Measurements from ENCODE around the gene SMIM17. TPM values are rescaled to one million over a fixed set of nuclear protein-coding genes. Genes with fewer than 3 reads are reported as not detected.

SMIM17 gene
- total RNA-seq, 4 donors from 2014 or later, result 2.1 TPM; not detected in 3

- Histone ChIP-seq H3K27ac (no peak overlapping the region), H3K4me3 (no peak overlapping the region), H3K36me3 (no peaks in the 10 kb centered on the region), H3K9me3 (no peaks in the 10 kb centered on the region), H3K4me1 (no peaks in the 10 kb centered on the region), H3K27me3 (no peaks in the 10 kb centered on the region)
- no peak for DNase-seq
- no peak for TF ChIP-seq POLR2A (IDR thresholded peaks at IDR 0.05)
- TF ChIP-seq CTCF (IDR thresholded peaks at IDR 0.05), result no peak
These were observed 49.4 kb downstream of the SMIM17 start for GRCh38 chr19:56692206-56692895.

GRCh38 chr19:56699552-56699951, 56.6 kb downstream of the SMIM17 start:
- no peaks in the 10 kb centered on the region for H3K36me3 ChIP-seq
- no peaks in the 10 kb centered on the region for H3K27me3 ChIP-seq
- peaks cover 0 to 5% (median 0%) of the 10 kb centered on the region in 4 donors for H3K9me3 ChIP-seq
- H3K4me3 ChIP-seq, result no peak overlapping the region
- no peaks in the 10 kb centered on the region for H3K4me1 ChIP-seq
- no peak for DNase-seq
- H3K27ac ChIP-seq, result no peak overlapping the region
- TF ChIP-seq POLR2A (IDR thresholded peaks at IDR 0.05) (no peak), CTCF (IDR thresholded peaks at IDR 0.05) (no peak)

- Histone ChIP-seq H3K36me3 (no peaks in the 10 kb centered on the region), H3K4me1 (no peaks in the 10 kb centered on the region), H3K4me3 (no peak overlapping the region), H3K27me3 (no peaks in the 10 kb centered on the region), H3K27ac (no peak overlapping the region), H3K9me3 (peaks cover 0 to 5% (median 0%) of the 10 kb centered on the region in 4 donors)
- DNase-seq, result no peak
- TF ChIP-seq POLR2A (IDR thresholded peaks at IDR 0.05), result no peak
- TF ChIP-seq CTCF (IDR thresholded peaks at IDR 0.05), result no peak
These were observed 58.9 kb downstream of the SMIM17 start for GRCh38 chr19:56701895-56702294.

- Histone ChIP-seq H3K36me3 (no peaks in the 10 kb centered on the region), H3K27ac (no peak overlapping the region), H3K4me1 (no peaks in the 10 kb centered on the region), H3K9me3 (peaks cover 0 to 4% (median 0%) of the 10 kb centered on the region in 4 donors), H3K27me3 (no peaks in the 10 kb centered on the region), H3K4me3 (no peak overlapping the region)
- DNase-seq, result no peak
- TF ChIP-seq CTCF (IDR thresholded peaks at IDR 0.05) (no peak), POLR2A (IDR thresholded peaks at IDR 0.05) (no peak)
These were observed 63.0 kb downstream of the SMIM17 start for GRCh38 chr19:56705939-56706338.

Other genes starting within 250 kb of the SMIM17 start
- gene ZNF582, start 249.6 kb upstream of the SMIM17 start, total RNA-seq, result 10 to 100 TPM in 1 of 4 donors, 1 to 10 TPM in 3; 1.9 to 10.7 (median 3.0) TPM
- gene ZNF583, start 238.8 kb upstream of the SMIM17 start, total RNA-seq, result 1 to 10 TPM; 1.3 to 3.6 (median 3.3) TPM
- gene ZNF667, start 165.8 kb upstream of the SMIM17 start, total RNA-seq, result under 1 TPM in 2 of 4 donors, not detected in 2; 0.54 to 0.95 TPM
- 1 to 10 TPM; 1.1 to 7.4 (median 2.1) TPM for gene ZNF471, start 135.3 kb upstream of the SMIM17 start, total RNA-seq
- 10 to 100 TPM in 1 of 4 donors, 1 to 10 TPM in 3; 3.9 to 28.9 (median 8.1) TPM for gene ZFP28, start 104.2 kb upstream of the SMIM17 start, total RNA-seq
- 1 to 10 TPM in 3 of 4 donors, under 1 TPM in 1; 0.53 to 7.4 (median 3.0) TPM for gene ZNF470, start 75.7 kb upstream of the SMIM17 start, total RNA-seq
- 1 to 10 TPM; 3.0 to 7.5 (median 6.8) TPM for gene ZNF71, start 47.9 kb upstream of the SMIM17 start, total RNA-seq
- gene ZNF835, start 28.6 kb downstream of the SMIM17 start, total RNA-seq, result 1 to 10 TPM in 3 of 4 donors, under 1 TPM in 1; 0.94 to 1.7 (median 1.2) TPM
- gene PEG3, start 197.6 kb downstream of the SMIM17 start, total RNA-seq, result 1 to 10 TPM in 3 of 4 donors, under 1 TPM in 1; 0.53 to 5.8 (median 1.9) TPM
- gene ZIM2, start 197.6 kb downstream of the SMIM17 start, total RNA-seq, result not detected